GM12874 (cell line): Measurements from ENCODE around the gene ERMP1.

Source experiments
- CTCF ChIP-seq: IDR thresholded peaks from 2 replicates; pipeline ENCODE4 v1.5.1; 2011; ENCODE audit warnings: low read depth, mild to moderate bottlenecking, control low read depth, low read length, moderate library complexity; ENCODE audit not compliant: insufficient read depth

The ERMP1 gene

GRCh38 chr9:5864446-5864845 is 31.5 kb upstream of the ERMP1 start:
- no peak for TF ChIP-seq CTCF

GRCh38 chr9:5863092-5863746 is 30.3 kb upstream of the ERMP1 start:
- no peak for TF ChIP-seq CTCF

GRCh38 chr9:5858833-5859232 is 25.9 kb upstream of the ERMP1 start:
- TF ChIP-seq CTCF = no peak

GRCh38 chr9:5857928-5858327 is 25.0 kb upstream of the ERMP1 start:
- TF ChIP-seq CTCF = no peak

GRCh38 chr9:5854063-5854790 is 21.3 kb upstream of the ERMP1 start:
- no peak for TF ChIP-seq CTCF

GRCh38 chr9:5853617-5854016 is 20.7 kb upstream of the ERMP1 start:
- TF ChIP-seq CTCF = no peak

- TF ChIP-seq CTCF = no peak
Measured at GRCh38 chr9:5852987-5853386, 20.1 kb upstream of the ERMP1 start.
